CD4-positive, alpha-beta T cell treated with Interleukin-21 for 1 hour (primary cell): ENCODE data around the gene TEX14.
"Not testable (repeated sequence)": the region's sequence is repeated elsewhere in the genome, so short reads cannot be mapped to it uniquely, and the experiment has no call there.

ENCODE experiments used
- DNase-seq: peaks from one replicate; pipeline ENCODE4 v3.0.0-alpha.2; 2020

TEX14 gene

GRCh38 chr17:58595194-58595792 is 96.6 kb downstream of the TEX14 start:
- DNase-seq: no peak

GRCh38 chr17:58593123-58593522 is 98.7 kb downstream of the TEX14 start:
- no peak for DNase-seq

DNA sequence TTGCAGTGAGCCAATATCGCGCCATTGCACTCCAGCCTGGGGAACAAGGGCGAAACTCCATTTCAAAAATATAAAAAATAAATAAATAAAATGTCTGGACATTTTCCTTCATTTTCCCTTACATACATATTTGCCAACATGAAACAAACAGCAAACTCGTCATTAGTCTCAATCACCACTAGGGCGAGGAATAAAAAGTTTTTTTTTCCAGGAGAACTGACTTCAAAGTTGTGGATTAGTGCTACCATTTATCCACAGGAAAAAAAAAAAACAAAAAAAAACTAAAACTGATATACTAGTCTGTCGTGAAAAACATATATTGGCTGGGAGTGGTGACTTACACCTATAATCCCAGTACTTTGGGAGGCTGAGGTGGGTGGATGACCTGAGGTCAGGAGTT is 100.4 kb downstream of the TEX14 start:
- no peak for DNase-seq

GRCh38 chr17:58590377-58590776 is 101.5 kb downstream of the TEX14 start:
- no peak for DNase-seq

- peak; percentile 66 for DNase-seq
These were observed 104.1 kb downstream of the TEX14 start for GRCh38 chr17:58587713-58588117.

DNA sequence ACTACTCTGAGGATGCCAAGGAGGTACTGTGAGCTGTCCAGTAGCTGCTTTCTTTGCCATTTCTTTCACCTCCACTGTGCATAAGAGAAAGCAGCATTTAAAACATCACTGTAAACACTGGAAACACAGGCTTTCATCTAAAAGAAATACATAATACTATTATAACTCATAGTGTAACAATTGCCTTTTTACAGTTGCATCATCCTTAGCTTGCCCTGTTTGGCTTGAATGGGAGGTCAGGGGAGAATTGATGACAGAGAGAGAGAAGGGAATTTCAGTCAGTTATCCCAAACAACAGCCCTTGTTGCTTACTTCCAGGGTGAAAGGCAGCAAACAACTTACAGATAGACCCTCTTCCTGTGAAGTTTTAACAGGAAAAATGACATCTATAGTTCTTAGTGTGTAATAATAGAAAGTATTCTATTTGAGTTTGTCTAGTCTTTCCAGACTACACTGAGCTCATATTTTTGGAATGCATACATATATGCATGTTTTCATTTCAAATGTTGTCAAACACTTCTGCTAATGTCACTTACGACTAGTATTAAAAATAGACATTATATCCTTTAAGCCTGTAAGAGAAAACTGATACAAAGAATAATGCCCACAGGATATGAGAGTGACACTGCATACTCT is 105.7 kb downstream of the TEX14 start:
- DNase-seq: no peak

- DNase-seq: no peak
These were observed 106.3 kb downstream of the TEX14 start for GRCh38 chr17:58585554-58585953.

- no peak for DNase-seq
These were observed 108.4 kb downstream of the TEX14 start for GRCh38 chr17:58583486-58583885.

- DNase-seq: not testable (repeated sequence)
These were observed 109.1 kb downstream of the TEX14 start for GRCh38 chr17:58582718-58583117.

- no peak for DNase-seq
These were observed 111.2 kb downstream of the TEX14 start for GRCh38 chr17:58580671-58581070.

DNA sequence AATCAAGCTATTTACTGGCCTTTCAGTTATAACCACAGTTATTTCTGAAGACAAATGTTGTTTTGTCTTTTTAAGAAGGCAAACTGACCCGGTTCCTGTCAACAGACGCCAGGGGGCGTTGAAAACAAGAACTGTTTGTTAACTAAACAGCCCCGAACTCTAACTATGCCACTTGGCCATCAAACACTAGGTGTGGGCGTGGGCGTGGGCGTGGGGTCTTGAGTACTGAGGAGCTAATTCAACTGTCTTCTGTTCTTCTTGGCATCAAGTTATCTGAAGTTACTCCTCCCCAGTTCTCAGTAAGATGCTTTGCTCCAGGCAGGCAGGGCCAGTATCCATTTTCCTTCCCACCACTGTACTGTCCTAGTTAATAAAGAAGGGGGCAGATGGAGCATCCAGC is 114.1 kb downstream of the TEX14 start:
- DNase-seq: peak; percentile 60

DNA sequence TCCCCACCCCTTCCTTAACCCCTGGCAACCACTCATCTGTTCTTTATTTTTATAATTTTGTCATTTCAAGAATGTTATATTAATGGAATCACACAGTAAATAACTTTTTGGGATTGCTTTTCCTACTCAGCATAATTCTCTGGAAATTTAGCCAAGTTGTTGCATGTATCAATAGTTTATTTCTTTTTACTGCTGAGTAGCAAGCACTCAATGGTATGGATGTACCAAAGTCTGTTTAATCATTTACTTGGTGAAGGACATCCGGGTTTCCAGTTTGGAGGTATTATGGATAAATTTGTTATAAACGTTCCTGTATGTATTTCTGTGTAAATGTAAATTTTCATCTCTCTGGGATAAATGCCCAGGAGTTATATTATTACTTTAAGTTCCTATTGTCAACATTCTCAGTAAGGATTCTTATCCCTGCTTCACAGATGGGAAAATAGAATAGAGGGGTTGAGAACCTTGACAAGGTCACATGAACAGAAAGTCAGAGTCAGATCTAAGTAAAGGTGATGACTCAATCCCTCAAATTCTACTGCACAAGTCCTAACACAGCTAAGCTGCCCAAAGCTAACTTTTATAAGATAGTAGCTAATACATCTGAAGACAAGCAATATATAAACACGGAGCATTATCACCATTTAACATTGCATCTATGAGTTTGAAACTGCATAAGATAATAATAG is 115.0 kb downstream of the TEX14 start:
- DNase-seq: no peak

GRCh38 chr17:58575511-58575910 is 116.3 kb downstream of the TEX14 start:
- DNase-seq: no peak

DNA sequence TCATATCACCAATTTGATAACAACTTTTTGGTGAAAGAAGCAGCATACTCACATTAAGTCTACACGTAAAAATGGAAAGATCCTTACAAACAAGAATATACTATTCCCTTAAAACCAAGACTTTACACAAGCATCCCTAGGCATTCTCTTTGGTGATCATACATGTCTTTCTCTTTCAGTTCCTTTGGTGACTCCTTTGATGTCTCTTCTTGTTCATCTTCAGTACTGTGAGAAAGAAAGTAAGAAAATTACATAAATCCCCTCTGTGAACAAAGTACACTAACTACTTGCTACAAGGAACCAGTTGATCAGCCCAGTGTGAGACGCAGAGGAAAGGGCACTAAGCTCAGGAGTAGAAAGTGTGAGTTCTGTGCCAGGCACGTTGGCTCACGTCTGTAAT is 117.8 kb downstream of the TEX14 start:
- no peak for DNase-seq

DNA sequence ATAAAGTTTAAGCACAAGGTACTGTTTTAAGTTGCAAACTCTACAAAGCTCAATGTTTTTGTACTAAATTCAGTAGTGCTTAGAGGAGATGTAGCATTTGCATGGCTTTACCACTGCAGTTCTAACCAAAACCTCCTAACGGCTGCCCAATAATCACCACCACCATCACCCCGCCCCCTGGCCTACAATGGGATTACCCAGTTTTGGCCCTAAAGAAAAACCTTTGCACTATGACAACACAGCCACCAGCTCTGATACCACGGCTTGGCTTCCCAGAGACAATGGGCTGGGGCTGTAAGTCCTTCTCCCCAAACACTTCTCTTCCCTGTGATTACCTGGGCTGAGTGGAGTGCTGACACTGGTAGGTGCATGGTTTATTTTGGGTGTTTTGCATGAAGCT is 119.0 kb downstream of the TEX14 start:
- no peak for DNase-seq

DNA sequence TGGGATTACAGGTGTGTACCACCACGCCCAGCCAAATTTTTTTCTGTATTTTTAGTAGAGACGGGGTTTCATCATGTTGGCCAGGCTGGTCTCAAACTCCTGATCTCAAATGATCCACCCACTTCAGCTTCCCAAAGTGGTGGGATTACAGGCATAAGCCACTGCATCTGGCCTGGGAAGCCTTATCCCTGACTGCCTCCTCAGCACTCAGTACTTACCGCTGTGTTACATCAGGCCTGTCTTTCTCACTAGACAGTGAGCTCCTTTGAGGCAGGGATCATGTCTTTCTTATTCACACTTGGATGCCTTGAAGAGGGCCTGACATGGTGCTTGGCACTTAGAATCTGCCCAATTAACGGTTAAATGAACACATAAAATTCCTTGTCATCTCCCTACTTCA is 121.1 kb downstream of the TEX14 start:
- no peak for DNase-seq

- no peak for DNase-seq
These were observed 122.6 kb downstream of the TEX14 start for GRCh38 chr17:58569196-58569595.

- DNase-seq: no peak
These were observed 123.6 kb downstream of the TEX14 start for GRCh38 chr17:58568044-58568799.

DNA sequence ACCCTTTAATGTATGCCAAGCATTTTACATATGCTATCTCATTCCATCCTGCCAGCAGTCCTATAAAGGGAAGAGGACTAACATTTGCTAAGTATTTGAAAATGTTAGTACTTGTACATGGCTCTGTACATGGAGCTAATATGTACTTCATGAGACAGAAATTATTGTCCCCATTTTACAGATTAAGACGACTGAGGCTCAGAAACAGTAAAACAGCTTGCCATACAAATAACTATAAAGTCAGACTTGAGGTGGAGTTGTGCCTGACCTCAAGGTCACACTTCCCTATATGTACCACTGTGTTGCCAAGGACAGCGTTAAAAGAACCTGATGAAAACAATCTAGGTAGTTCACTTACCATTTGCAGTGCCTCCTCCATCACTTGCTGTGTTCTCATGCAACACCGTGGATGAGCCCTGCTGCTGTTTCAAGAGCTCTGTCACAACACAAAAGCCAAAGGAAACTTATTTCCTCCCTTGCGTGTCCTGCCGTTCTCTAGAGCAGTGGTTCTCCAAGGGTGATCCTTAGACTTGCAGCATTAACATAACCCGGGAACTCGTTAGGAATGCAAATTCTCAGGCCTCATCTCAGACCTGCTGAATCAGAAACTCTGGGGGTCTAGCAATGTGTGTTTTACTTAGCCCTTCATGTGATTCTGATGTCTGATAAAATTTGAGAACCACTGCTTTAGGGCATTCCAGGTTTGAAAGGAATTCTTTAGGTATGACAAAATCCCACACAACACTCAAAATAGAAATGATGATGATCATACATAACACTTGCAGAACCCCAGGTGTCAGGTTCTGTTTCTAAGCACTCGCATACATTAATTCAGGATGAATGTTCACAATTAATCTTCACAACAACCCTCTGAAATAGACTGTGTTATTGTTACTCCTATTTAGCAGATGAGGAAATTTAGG is 126.2 kb downstream of the TEX14 start:
- no peak for DNase-seq

DNA sequence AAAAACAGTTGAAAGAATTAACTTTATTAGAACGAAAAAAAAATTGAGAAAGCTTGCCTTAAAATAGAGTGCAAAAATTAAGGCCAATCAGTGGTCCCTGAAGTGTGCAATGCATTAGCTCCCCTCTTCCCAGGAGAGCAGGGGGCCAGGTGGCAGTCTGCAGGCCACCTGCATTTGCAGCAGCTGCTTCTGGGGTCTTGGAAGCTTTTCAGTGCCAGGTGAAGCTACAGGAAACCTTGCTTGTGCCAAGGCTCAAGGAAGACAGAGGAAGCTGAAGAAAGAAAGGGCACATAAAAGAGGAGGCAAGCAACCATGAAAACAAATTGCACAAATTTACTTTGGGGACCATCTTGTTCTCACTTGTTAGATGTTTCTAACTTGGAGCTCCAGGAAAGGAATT is 126.9 kb downstream of the TEX14 start:
- DNase-seq: no peak

- no peak for DNase-seq
These were observed 127.6 kb downstream of the TEX14 start for GRCh38 chr17:58564243-58564642.

DNA sequence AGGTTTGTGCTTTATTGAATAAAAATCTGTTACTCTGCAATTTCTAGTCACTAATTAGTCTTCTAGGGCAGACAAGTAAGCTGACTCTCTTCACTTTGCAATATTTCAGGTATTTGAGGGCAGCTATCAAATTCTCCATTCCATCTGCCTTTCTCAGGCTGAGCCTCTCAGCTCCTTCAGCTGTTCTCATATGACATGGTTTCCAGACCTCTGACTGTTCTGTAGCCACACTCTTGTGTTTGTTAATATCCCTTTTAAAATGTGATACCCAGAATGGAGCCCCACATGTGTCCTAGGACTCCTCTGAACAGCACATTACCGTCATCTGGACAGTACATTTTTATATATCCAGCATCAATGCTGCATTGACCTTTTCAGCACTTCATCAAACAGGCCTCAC is 131.3 kb downstream of the TEX14 start:
- DNase-seq: no peak

- no peak for DNase-seq
These were observed 133.9 kb downstream of the TEX14 start for GRCh38 chr17:58557981-58558380.
